Epithelial cell of proximal tubule (primary cell): Measurements from ENCODE around the gene ECEL1. TPM values are rescaled to one million over a fixed set of nuclear protein-coding genes. Genes with fewer than 3 reads are reported as not detected.

Source experiments
- DNase-seq: peaks from one replicate; pipeline ENCODE4 v3.0.0-alpha.2; 2011; ENCODE audit warnings: low read depth
- H3K4me3 ChIP-seq: 2 replicates; pipeline ENCODE4 v1.5.1; 2011; ENCODE audit warnings: low read depth, mild to moderate bottlenecking, low read length
- total RNA-seq: library from RNA; depleted of rRNA; stranded (reverse); fragments of >200 nt; gene quantifications from 2 replicates; pipeline ENCODE4 v1.2.3, GENCODE V29; 2015
- TF ChIP-seq, protein P1 (sequence below): conservative IDR thresholded peaks from 2 replicates; pipeline ENCODE4 v1.5.1; 2012; ENCODE audit warnings: low read depth, mild to moderate bottlenecking, low read length

Gene ECEL1
- total RNA-seq, 1 donor from 2014 or later = not detected

DNA sequence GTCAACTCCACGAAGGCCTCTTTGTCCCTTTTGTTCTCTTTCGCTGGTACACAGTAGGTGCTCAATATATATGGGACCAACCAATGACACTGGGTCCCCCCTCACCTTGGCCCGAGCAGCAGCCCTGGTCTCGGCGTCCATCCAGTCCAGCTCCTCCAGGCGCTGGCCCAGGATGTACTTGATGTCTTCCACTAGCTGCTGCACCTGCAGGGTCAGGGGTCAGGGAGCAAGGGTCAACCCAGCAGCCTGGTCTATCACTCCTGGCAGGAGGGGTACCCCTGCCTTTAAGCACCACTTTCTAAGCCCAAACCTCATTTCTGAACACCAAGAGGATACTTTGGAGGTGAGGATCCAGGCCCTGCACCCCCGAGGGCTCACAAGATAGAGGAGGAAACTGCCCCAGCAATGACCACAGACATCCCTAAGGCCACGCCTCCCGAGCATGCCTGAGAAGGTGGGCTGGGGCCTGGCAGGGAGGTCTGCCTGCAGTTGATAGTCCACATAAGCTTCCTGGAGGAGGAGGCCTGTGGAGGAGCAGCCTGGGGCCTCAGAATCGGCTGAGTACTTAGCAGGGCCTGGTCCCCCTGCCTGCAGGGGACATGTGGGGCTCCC lies 4.2 kb downstream of the ECEL1 start:
- TF ChIP-seq, protein P1, sequence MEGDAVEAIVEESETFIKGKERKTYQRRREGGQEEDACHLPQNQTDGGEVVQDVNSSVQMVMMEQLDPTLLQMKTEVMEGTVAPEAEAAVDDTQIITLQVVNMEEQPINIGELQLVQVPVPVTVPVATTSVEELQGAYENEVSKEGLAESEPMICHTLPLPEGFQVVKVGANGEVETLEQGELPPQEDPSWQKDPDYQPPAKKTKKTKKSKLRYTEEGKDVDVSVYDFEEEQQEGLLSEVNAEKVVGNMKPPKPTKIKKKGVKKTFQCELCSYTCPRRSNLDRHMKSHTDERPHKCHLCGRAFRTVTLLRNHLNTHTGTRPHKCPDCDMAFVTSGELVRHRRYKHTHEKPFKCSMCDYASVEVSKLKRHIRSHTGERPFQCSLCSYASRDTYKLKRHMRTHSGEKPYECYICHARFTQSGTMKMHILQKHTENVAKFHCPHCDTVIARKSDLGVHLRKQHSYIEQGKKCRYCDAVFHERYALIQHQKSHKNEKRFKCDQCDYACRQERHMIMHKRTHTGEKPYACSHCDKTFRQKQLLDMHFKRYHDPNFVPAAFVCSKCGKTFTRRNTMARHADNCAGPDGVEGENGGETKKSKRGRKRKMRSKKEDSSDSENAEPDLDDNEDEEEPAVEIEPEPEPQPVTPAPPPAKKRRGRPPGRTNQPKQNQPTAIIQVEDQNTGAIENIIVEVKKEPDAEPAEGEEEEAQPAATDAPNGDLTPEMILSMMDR = no peak
- no peak for DNase-seq
- H3K4me3 ChIP-seq = no peak overlapping the region

DNA sequence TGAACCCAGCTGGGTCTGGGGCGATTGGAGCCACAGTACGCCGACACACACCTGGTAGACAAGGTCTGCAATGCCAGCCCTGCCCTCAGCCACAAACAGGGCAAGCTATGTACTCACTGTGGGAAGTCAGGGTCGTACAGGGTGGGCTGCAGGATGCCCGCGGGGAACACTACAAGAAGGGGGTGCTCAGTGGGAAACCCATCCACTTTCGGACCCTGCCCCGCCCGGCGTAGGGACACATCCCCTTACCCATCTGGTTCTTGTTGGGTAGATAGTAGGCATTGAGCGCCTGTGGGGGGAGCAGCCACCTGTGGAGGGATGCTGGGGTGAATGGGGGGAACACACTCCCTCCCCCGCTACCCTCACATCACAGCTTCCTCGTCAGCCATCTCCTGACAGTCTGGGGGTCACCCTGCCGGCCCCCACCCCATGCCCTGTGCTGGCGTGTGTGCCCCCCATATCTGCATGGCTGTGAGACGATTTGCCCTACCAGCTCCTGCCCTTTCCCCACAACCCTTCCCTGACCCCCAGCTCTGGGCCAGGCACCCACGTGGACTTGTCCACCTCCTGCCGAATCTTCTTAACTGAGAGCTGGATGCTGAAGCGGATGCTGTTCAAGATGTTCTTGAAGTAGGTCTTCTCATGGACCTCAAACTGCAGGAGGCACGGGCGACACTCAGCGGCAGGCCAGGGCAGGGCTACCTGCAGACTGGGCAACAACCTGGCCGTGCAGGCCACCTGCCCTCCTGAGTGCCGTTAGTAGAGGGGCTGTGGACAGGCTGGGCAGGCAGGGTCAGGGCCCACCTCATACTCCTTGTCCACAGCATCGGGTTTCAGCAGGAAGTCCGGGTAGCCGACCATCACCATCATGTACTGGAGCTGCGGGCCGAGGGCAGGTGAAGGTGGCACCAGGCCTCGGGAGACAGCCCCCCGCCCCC lies 5.1 kb downstream of the ECEL1 start:
- TF ChIP-seq, protein P1 = no peak
- H3K4me3 ChIP-seq = no peak overlapping the region
- DNase-seq = no peak

DNA sequence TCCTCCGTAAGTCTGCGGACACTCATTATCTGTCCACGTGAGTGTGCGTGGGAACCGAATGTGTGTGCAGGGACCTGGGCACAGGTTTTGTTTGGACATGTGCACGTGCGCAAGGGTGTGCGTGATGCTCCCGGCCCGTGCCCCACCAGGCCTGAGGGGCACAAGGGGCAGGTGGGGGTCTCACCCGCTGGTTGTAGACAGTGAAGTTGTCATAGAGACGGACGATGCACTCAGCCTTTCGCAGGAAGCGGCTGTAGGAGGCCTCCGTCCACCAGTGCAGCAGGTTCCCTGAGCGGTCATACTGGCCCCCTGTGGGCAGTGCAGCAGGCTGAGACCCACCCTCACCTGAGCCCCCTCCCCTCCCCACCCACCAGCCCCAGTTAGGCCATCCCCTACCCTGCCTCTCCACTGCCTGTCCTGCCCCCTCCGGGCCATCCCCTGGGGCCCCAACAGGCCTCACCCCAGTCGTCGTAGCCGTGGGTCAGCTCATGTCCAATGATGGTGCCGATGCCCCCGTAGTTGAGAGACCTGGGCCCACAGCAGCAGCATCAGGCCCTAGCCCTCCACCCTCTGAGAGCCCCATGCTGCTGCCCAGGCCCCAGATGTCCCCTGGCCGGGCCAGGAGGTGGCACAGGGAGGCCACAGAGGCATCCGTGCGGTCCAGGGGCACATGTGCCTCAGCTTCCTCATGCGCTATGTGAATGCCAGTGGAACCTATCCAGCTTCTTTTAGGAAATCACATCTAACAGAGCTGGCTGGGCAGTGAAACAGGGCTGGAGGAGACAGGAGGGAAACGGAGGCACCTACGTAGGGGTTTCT lies 6.1 kb downstream of the ECEL1 start:
- H3K4me3 ChIP-seq = no peak overlapping the region
- DNase-seq = no peak
- TF ChIP-seq, protein P1 = no peak

DNA sequence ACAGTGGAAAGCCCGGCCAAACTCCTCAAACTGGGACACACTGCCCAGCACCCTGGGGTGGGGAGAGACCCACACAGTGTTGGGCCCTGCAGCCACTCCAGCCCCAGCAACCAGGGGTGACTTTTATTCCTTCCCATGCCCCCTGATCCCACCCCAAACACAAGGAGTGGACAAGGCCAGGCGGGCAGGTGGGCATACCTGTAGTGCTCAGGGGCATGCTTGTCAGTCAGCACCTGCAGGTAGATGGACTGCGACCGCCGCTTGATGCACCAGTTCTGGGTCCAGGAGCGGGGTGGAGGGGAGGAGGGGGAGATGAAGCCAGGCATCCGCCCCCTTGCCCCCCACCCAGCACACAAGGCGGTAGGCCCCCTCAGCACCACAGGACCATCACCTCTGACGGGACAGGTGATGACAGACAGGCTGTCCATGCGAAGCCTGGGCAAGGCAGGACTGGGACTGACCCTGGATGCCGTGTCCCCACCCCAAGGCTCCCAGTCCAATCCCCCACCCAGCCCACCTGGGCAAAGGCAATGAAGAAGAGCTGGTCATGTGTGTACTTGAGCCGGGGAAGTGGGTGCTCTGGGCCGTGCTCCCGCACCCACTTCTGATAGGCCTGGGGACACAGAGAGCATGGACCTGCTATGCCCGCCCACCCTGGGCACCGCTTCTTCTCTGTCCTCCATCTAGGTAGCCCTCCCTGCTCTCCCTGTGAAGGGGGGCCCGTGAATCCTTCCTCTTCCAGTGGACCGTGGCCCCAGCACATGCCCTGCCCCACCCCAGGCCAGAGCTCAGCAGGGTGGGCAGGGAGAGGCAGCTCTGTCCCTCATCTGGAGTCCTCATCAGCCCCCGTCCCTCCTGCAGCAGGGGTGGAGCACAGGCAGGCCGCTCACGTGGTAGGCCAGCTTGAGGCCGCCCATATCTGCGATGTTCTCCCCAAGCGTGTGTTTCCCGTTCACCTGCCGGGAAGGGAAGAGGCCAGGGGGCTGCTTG lies 7.1 kb downstream of the ECEL1 start:
- TF ChIP-seq, protein P1 = no peak
- DNase-seq = no peak
- H3K4me3 ChIP-seq = no peak overlapping the region

DNA sequence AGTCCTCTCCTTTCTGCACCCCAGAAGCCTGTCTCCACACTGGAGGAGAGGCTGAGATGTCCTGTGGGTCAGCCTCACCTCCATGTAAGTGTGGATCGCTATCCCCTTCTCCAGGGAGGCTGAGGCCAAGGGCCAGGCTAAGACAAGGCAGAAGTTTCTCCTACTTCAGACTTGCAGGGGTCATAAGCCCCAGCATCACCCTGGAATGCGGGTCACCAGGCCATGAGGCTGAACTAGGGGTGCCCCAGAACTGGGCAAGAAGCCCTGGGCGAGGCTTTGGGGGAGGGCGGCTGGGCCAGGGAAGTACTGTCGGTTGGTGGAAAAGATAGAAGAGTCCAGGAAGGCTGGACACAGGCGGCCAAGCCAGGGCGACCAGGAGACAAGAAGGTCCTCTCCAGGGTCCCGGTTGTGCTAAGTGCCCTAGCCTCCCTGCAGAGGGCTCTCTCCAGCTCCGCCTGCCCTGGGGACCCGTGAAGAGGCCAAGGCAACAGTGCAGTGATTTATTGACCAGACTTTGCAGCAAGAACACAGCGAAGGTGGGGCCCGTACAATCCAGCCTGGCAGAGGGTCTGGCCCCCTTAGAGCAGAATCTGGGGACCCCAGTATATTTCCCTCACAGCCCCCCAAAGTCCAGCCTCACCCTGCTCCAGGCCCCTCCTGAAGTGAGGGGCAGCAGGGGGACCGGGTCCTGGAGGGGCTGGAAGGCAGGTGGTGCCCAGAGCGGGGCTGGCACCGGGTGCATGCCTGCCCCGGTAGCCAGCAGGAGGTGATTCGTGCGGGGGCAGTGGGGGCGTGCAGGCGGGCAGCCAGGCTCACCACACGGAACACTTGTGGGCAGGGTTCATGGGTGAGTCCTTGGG lies 8.1 kb downstream of the ECEL1 start:
- H3K4me3 ChIP-seq = no peak overlapping the region
- DNase-seq = no peak
- TF ChIP-seq, protein P1 = no peak
